HCT116 (cell line): ENCODE results near the gene PNMA8C.

Source experiments
- EGR1 ChIP-seq: IDR thresholded peaks from 2 replicates; pipeline ENCODE4 v1.6.1; 2012; ENCODE audit warnings: low read depth
- EZH2 ChIP-seq: fragments of 200-600 bp; sonication (generic); IDR thresholded peaks from 2 replicates; pipeline ENCODE4 v1.6.1; 2017; ENCODE audit warnings: antibody characterized with exemption, mixed run types
- POLR2A ChIP-seq: IDR thresholded peaks from 2 replicates; pipeline ENCODE4 v1.7.0; 2011; ENCODE audit warnings: borderline replicate concordance; ENCODE audit not compliant: insufficient read depth, insufficient read length; ENCODE audit errors: extremely low read depth
- POLR2AphosphoS5 ChIP-seq: IDR thresholded peaks from 2 replicates; pipeline ENCODE4 v1.6.1; 2011; ENCODE audit warnings: mild to moderate bottlenecking, low read depth, low read length, moderate library complexity
- RAD21 ChIP-seq: IDR thresholded peaks from 2 replicates; pipeline ENCODE4 v1.6.1; 2012; ENCODE audit warnings: low read depth, mild to moderate bottlenecking
- SIN3A ChIP-seq: IDR thresholded peaks from 2 replicates; pipeline ENCODE4 v1.6.1; 2012; ENCODE audit warnings: low read depth
- TF ChIP-seq, protein P1 (sequence below): IDR thresholded peaks from 2 replicates; pipeline ENCODE4 v1.6.1; 2012
- TF ChIP-seq, protein P2 (sequence below): IDR thresholded peaks from 2 replicates; pipeline ENCODE4 v1.6.1; 2012; ENCODE audit warnings: low read depth
- TF ChIP-seq, protein P3 (sequence below), 3 experiments: fragments of 200-600 bp in 1 of 3; sonication (generic) in 1 of 3; IDR thresholded peaks in 2 of 3; conservative IDR thresholded peaks in 1 of 3; 2 replicates each; pipeline ENCODE4 v1.5.1; 2012 to 2017; ENCODE audit warnings: low read depth in 2 of 3, low read length in 2 of 3, antibody characterized with exemption in 1 of 3, borderline replicate concordance in 1 of 3, control low read depth in 1 of 3, mild to moderate bottlenecking in 1 of 3, mixed read lengths in 1 of 3, mixed run types in 1 of 3, moderate library complexity in 1 of 3; ENCODE audit not compliant: insufficient read depth in 1 of 3

DNA sequence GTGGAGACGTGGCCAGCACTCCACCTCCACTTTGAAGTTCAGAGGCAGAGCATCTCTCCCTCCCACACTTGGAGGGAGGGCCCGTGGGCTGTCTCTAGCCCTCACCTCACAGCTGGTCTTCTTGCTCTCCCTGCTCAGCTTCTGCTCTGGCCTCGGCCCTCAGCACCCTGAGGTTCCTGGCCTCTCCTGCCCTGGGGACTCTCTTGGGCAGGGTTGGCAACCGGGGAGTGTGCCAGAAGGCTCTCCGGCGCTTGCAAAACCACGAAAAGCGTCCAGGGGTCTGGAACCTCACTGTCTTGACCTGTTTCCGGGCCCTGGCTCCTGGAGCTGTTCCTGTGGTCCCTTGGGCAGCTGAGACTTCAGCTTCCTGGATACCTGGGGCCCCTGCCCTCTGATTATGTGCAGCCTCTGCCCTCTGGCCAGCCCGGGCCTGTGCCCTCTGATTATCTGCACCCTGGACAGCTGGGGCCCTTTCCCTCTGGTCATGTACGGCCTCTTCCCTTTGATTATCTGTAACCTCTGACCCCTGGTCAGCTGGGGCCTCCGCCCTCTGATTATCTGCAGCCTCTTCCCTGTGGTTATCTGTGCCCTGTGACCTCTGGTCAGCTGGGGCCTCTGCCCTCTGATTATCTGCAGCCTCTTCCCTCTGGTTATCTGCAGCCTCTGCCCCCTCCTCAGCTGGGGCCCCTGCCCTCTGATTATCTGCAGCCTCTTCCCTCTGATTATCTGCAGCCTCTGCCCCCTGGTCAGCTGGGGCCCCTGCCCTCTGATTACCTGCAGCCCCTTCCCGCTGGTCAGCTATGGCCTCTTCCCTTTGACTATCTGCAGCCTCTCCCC, 17.4 kb downstream of the PNMA8C start:
- TF ChIP-seq POLR2AphosphoS5 (no peak), EZH2 (no peak), SIN3A (no peak), POLR2A (no peak), EGR1 (no peak), RAD21 (no peak)
- TF ChIP-seq, protein P1, sequence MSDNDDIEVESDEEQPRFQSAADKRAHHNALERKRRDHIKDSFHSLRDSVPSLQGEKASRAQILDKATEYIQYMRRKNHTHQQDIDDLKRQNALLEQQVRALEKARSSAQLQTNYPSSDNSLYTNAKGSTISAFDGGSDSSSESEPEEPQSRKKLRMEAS = no peak
- TF ChIP-seq, protein P2, sequence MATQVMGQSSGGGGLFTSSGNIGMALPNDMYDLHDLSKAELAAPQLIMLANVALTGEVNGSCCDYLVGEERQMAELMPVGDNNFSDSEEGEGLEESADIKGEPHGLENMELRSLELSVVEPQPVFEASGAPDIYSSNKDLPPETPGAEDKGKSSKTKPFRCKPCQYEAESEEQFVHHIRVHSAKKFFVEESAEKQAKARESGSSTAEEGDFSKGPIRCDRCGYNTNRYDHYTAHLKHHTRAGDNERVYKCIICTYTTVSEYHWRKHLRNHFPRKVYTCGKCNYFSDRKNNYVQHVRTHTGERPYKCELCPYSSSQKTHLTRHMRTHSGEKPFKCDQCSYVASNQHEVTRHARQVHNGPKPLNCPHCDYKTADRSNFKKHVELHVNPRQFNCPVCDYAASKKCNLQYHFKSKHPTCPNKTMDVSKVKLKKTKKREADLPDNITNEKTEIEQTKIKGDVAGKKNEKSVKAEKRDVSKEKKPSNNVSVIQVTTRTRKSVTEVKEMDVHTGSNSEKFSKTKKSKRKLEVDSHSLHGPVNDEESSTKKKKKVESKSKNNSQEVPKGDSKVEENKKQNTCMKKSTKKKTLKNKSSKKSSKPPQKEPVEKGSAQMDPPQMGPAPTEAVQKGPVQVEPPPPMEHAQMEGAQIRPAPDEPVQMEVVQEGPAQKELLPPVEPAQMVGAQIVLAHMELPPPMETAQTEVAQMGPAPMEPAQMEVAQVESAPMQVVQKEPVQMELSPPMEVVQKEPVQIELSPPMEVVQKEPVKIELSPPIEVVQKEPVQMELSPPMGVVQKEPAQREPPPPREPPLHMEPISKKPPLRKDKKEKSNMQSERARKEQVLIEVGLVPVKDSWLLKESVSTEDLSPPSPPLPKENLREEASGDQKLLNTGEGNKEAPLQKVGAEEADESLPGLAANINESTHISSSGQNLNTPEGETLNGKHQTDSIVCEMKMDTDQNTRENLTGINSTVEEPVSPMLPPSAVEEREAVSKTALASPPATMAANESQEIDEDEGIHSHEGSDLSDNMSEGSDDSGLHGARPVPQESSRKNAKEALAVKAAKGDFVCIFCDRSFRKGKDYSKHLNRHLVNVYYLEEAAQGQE = no peak
- TF ChIP-seq, protein P3, sequence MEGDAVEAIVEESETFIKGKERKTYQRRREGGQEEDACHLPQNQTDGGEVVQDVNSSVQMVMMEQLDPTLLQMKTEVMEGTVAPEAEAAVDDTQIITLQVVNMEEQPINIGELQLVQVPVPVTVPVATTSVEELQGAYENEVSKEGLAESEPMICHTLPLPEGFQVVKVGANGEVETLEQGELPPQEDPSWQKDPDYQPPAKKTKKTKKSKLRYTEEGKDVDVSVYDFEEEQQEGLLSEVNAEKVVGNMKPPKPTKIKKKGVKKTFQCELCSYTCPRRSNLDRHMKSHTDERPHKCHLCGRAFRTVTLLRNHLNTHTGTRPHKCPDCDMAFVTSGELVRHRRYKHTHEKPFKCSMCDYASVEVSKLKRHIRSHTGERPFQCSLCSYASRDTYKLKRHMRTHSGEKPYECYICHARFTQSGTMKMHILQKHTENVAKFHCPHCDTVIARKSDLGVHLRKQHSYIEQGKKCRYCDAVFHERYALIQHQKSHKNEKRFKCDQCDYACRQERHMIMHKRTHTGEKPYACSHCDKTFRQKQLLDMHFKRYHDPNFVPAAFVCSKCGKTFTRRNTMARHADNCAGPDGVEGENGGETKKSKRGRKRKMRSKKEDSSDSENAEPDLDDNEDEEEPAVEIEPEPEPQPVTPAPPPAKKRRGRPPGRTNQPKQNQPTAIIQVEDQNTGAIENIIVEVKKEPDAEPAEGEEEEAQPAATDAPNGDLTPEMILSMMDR (IDR thresholded peaks at IDR 0.05 in 2 of 3, conservative IDR thresholded peaks at IDR 0.05 in 1 of 3; ENCODE audit: borderline replicate concordance in 1 of 3, insufficient read depth in 1 of 3, low read depth in 2 of 3, low read length in 2 of 3) = no peak
